Stomach (tissue), 9 donors: ENCODE data around the gene ARF1. TPM values are rescaled to one million over a fixed set of nuclear protein-coding genes. Genes with fewer than 3 reads are reported as not detected.
A peak's percentile ranks its signal among the peaks of the same experiment; 100 is the strongest.

Source experiments
- DNase-seq, 2 donors: peaks; one replicate each; pipeline versions ENCODE4 v3.0.0 to v3.0.0-alpha.2; 2013 to 2019
- H3K27ac ChIP-seq, 5 donors: fragments of 200-600 bp in 4 of 5; sonication (generic) in 4 of 5; one replicate each; pipeline ENCODE4 v1.5.1; 2013 to 2019; ENCODE audit warnings: mild to moderate bottlenecking in 1 of 5, moderate library complexity in 1 of 5
- H3K27me3 ChIP-seq, 3 donors: fragments of 200-600 bp; sonication (generic); one replicate each; pipeline ENCODE4 v1.5.1; 2017 to 2019; ENCODE audit warnings: mixed run types in 1 of 3
- H3K36me3 ChIP-seq, 4 donors: fragments of 200-600 bp; sonication (generic); 1 replicate in 3 of 4; 2 replicates in 1 of 4; pipeline ENCODE4 v1.5.1; 2016 to 2019
- H3K4me1 ChIP-seq, 4 donors: fragments of 200-600 bp; sonication (generic); one replicate each; pipeline ENCODE4 v1.5.1; 2016 to 2019
- H3K4me3 ChIP-seq, 4 donors: fragments of 200-600 bp; sonication (generic) in 3 of 4; one replicate each; pipeline ENCODE4 v1.5.1; 2016 to 2019; ENCODE audit warnings: mild to moderate bottlenecking in 1 of 4
- H3K9me3 ChIP-seq, 4 donors: fragments of 200-600 bp; sonication (generic); one replicate each; pipeline ENCODE4 v1.5.1; 2016 to 2019
- EP300 ChIP-seq: sonication (generic); formaldehyde crosslinking; IDR thresholded peaks from one replicate; pipeline ENCODE4 v1.6.1; 2017; ENCODE audit warnings: antibody characterized with exemption
- POLR2A ChIP-seq, 4 donors: fragments of 450-650 bp; IDR thresholded peaks; one replicate each; pipeline ENCODE4 v1.6.1; 2016; ENCODE audit warnings: antibody characterized with exemption in 4 of 4, control low read depth in 2 of 4, mild to moderate bottlenecking in 1 of 4, moderate library complexity in 1 of 4
- POLR2AphosphoS5 ChIP-seq, 3 donors: sonication (generic); formaldehyde crosslinking; IDR thresholded peaks; one replicate each; pipeline ENCODE4 v1.6.1; 2016; ENCODE audit warnings: antibody characterized with exemption in 3 of 3
- WGBS, 5 donors: extraction: QIAGEN DNeasy Blood & Tissue Kit in 3 of 5; methylation state at CpG; one replicate each; pipeline versions ENCODE4 v1.1.5 to v1.1.7; 2013 to 2018; 5-methylcytosine and 5-hydroxymethylcytosine counted together
- intact Hi-C: fragments of 100-400 bp; cut with DNase I; formaldehyde crosslinking; loops from one replicate; pipeline ENCODE4 v1.15.1; 2023; ENCODE audit warnings: low total_unique reads
- polyA plus RNA-seq, 3 donors: library from polyadenylated mRNA; stranded (reverse); fragments of 200-250 nt; gene quantifications; one replicate each; pipeline ENCODE4 v1.2.3, GENCODE V29; 2013
- total RNA-seq, 5 donors: library from RNA; depleted of rRNA; stranded (reverse); fragments of >200 nt; gene quantifications; one replicate each; pipeline versions ENCODE4 v1.1.0 to v1.2.3, GENCODE V29; 2014 to 2016
- TF ChIP-seq, protein P1 (sequence below), 7 experiments: fragments of 450-650 bp in 4 of 7; fragments of 200-600 bp in 3 of 7; sonication (generic) in 3 of 7; IDR thresholded peaks; one replicate each; pipeline ENCODE4 v1.5.1; 2016 to 2019; ENCODE audit warnings: antibody characterized with exemption in 7 of 7, control low read depth in 2 of 7, mild to moderate bottlenecking in 1 of 7
- donor health status: healthy with polysubstance abuse.
- donor health status: Bipolar disorder and iron deficiency.
- donor health status: healthy.

ARF1 gene
- total and polyA plus RNA-seq, 8 donors: 111 to 310 (median 200) TPM

DNA sequence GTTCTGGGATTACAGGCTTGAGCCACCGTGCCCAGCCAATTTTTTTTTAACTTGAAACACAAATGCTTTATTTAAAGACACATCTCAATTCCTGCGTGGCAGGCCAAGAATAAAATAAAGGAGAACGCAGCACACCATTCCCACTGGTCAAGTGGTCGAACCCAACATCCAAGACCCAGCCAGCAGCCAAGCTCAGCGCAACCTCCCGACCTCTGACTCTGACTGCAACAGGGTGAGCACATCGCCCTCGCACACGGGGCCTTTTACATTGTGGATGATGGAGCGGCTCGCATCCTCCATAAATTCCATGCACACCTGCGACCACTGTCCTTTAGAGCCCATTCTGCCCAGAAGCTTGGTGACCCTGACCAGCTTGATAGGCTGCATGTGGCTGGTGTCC is 52.1 kb downstream of the ARF1 start:
- Histone ChIP-seq H3K4me3 (no peak overlapping the region), H3K27ac (no peak overlapping the region), H3K9me3 (no peaks in the 10 kb centered on the region), H3K27me3 (no peaks in the 10 kb centered on the region), H3K36me3 (no peaks in the 10 kb centered on the region), H3K4me1 (peaks cover 0 to 17% (median 12%) of the 10 kb centered on the region in 4 donors)
- WGBS, 5 donors: 84 to 91% (median 88%) methylated on average over 10 to 12 of the region's 12 CpGs
- intact Hi-C loops: no loop called here
- TF ChIP-seq POLR2A (IDR thresholded peaks at IDR 0.05) (no peak), EP300 (no peak), POLR2AphosphoS5 (IDR thresholded peaks at IDR 0.05) (no peak)
- TF ChIP-seq, protein P1, sequence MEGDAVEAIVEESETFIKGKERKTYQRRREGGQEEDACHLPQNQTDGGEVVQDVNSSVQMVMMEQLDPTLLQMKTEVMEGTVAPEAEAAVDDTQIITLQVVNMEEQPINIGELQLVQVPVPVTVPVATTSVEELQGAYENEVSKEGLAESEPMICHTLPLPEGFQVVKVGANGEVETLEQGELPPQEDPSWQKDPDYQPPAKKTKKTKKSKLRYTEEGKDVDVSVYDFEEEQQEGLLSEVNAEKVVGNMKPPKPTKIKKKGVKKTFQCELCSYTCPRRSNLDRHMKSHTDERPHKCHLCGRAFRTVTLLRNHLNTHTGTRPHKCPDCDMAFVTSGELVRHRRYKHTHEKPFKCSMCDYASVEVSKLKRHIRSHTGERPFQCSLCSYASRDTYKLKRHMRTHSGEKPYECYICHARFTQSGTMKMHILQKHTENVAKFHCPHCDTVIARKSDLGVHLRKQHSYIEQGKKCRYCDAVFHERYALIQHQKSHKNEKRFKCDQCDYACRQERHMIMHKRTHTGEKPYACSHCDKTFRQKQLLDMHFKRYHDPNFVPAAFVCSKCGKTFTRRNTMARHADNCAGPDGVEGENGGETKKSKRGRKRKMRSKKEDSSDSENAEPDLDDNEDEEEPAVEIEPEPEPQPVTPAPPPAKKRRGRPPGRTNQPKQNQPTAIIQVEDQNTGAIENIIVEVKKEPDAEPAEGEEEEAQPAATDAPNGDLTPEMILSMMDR (IDR thresholded peaks at IDR 0.05): no peak
- no peak for DNase-seq

DNA sequence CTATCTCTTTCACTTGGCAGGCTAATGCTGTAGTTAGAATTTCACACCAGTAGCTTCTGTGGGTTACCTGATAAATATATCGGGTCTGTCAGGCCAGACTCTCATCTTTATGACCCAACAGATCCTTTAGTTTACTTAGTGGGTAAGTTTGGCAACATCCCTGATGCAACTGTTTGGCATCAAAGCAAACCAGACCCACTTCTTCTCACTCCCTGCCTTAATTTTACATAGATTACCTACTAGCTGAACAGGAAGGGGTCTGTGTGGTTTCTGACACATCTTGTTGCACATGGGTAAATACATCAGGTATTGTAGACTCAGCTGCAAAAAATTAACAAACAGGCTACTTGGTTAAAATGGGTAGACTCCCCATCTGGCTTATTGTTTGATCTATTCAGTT is 54.4 kb downstream of the ARF1 start:
- Histone ChIP-seq H3K4me3 (no peak overlapping the region), H3K27ac (no peak overlapping the region), H3K36me3 (no peaks in the 10 kb centered on the region), H3K27me3 (no peaks in the 10 kb centered on the region), H3K4me1 (peaks cover 11 to 18% (median 17%) of the 10 kb centered on the region in 4 donors), H3K9me3 (no peaks in the 10 kb centered on the region)
- 38 to 50% (median 41%) methylated on average over 1 of the region's 1 CpG for WGBS, 5 donors
- peak in 1 of 2 donors; percentile 36 for DNase-seq
- TF ChIP-seq POLR2AphosphoS5 (IDR thresholded peaks at IDR 0.05) (no peak), EP300 (no peak), POLR2A (IDR thresholded peaks at IDR 0.05) (no peak)
- TF ChIP-seq, protein P1 (IDR thresholded peaks at IDR 0.05): no peak
- intact Hi-C loops: no loop called here

DNA sequence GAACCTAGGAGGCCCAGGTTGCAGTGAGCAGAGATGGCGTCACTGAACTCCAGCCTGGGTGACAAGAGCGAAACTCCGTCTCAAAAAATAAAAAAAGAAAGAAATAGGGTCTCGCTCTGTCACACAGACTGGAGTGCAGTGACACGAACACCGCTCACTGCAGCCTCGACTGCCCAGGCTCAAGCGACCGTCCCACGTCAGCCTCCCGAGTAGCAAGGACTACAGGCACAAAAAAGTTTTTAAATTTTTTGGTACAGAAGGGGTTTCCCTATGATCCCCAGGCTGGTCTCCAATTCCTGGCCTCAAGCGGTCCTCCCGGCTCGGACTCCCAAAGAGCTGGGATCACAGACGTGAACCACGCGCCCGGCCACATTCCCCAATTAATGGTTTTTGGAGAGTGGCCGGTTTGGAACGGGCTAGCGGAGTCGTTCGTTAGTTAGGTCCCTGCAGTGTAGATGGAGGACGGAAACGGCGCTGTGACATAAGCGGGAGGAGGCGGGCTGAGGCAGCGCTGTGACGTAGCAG is 57.0 kb downstream of the ARF1 start:
- WGBS, 5 donors: 20 to 32% (median 23%) methylated on average over 23 to 30 of the region's 30 CpGs
- Histone ChIP-seq H3K36me3 (no peaks in the 10 kb centered on the region), H3K27ac (peak overlapping the region; percentile 97 to 99 (median 99)), H3K4me1 (peaks cover 36 to 44% (median 43%) of the 10 kb centered on the region in 4 donors), H3K27me3 (no peaks in the 10 kb centered on the region), H3K9me3 (no peaks in the 10 kb centered on the region), H3K4me3 (peak overlapping the region; percentile 65 to 97 (median 88))
- TF ChIP-seq, protein P1 (IDR thresholded peaks at IDR 0.05): no peak
- peak in 1 of 3 donors; percentile 17 for TF ChIP-seq POLR2AphosphoS5 (IDR thresholded peaks at IDR 0.05)
- intact Hi-C loops: no loop called here
- no peak for DNase-seq

DNA sequence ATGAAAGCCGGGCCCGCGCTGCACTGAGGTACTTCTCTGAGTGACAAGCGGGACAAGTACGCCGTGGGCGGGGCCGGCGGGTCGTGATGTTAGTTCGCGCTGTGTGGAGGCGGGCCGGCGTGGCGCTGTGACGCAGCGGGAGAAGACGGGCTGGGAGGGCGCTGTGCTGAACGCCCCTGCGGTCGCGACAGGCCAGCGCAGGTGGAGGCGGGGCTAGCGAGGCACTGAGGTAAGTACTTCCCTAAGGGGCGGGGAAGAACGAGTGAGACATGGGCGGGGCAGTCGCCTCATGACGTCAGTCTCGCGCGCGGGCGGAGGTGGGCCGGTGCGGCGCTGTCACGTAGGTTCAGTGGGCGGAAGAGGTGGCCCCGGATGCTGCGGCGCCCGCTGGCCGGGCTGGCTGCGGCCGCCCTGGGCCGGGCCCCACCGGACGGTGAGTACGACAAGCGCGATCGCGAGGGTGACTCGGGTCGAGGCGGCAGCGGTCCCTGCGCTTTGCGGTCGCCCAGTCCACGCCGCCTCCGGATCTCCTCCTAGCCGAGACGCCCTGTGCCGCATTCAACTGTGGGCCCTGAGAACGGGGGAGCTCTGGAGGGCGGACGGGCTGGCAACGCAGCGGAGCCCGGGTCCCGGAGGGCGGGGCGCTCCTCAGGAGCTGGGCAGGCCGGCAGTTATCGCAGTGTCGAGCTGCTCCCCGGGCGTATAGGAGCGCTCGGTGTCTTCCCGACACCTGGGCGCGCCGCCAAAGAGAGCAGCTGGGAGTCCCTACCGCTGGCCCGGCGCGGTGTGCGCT is 57.6 kb downstream of the ARF1 start, which contains the start of gene GUK1:
Gene GUK1, plus strand, starts transcription at position 349 of the 793 bp plus-strand sequence. Its CDS starts 24 bp downstream, at position 373.
- no peaks in the 10 kb centered on the region for H3K9me3 ChIP-seq
- H3K4me1 ChIP-seq: peaks cover 38 to 51% (median 50%) of the 10 kb centered on the region in 4 donors
- peaks cover 0 to 4% (median 2%) of the 10 kb centered on the region in 4 donors for H3K36me3 ChIP-seq
- peak; percentile 100 for DNase-seq
- H3K27ac ChIP-seq: peak within 1 kb of the TSS; percentile 97 to 99 (median 99)
- intact Hi-C loops: loop anchor here (10.0 kb wide), 1 partner anchor 45 kb away; no protein-coding TSS in a partner anchor
- peak; percentile 97 to 99 (median 98) for TF ChIP-seq POLR2AphosphoS5 (IDR thresholded peaks at IDR 0.05)
- peak in 2 of 4 donors; percentile 82 to 98 for TF ChIP-seq POLR2A (IDR thresholded peaks at IDR 0.05)
- TF ChIP-seq EP300: no peak
- TF ChIP-seq, protein P1 (IDR thresholded peaks at IDR 0.05): peak in 5 of 7 experiments; percentile 11 to 55 (median 19)
- no peaks in the 10 kb centered on the region for H3K27me3 ChIP-seq
- peak within 1 kb of the TSS; percentile 65 to 97 (median 88) for H3K4me3 ChIP-seq
- WGBS, 5 donors: 0 to 2% (median 0%) methylated on average over 22 to 95 of the region's 95 CpGs
